ENCODE data around the gene PHF3.

The PHF3 gene

GRCh38 chr6:63740709-63741108, 105.1 kb downstream of the PHF3 start:
- Histone ChIP-seq H3F3A (ENCODE audit: low read depth) (no peaks in the 10 kb centered on the region), H3K9ac (ENCODE audit: low read depth, low read length, poor library complexity, severe bottlenecking) (no peak overlapping the region), H3K79me2 (ENCODE audit: insufficient read depth, low read length) (no peaks in the 10 kb centered on the region), H2AFZ (ENCODE audit: low read length) (no peak overlapping the region), H3K36me3 (ENCODE audit: insufficient read depth, low read length) (no peaks in the 10 kb centered on the region), H3K9me2 (replicated peaks; ENCODE audit: low read depth, low read length) (no peaks in the 10 kb centered on the region), H3K4me3 (ENCODE audit: low read length, poor library complexity, severe bottlenecking) (no peak overlapping the region), H3K9me3 (ENCODE audit: insufficient read depth, low read depth, low read length) (no peaks in the 10 kb centered on the region), H4K20me1 (ENCODE audit: insufficient read depth, low read length, poor library complexity, severe bottlenecking) (no peaks in the 10 kb centered on the region), H3K4me1 (ENCODE audit: insufficient read depth, low read length, poor library complexity, severe bottlenecking) (no peaks in the 10 kb centered on the region), H3K4me2 (ENCODE audit: low read depth, low read length, poor library complexity, severe bottlenecking) (no peak overlapping the region), H3K27me3 (ENCODE audit: insufficient read depth, low read length, poor library complexity, severe bottlenecking) (no peaks in the 10 kb centered on the region)
- no peak for TF ChIP-seq EZH2phosphoT487 (IDR thresholded peaks at IDR 0.05; ENCODE audit: borderline replicate concordance)
- TF ChIP-seq CTCF (conservative IDR thresholded peaks at IDR 0.05; ENCODE audit: low read length): no peak

- no peaks in the 10 kb centered on the region for H3F3A ChIP-seq (ENCODE audit: low read depth)
- H3K27me3 ChIP-seq (ENCODE audit: insufficient read depth, low read length, poor library complexity, severe bottlenecking): no peaks in the 10 kb centered on the region
- no peak overlapping the region for H3K9ac ChIP-seq (ENCODE audit: low read depth, low read length, poor library complexity, severe bottlenecking)
- no peaks in the 10 kb centered on the region for H3K79me2 ChIP-seq (ENCODE audit: insufficient read depth, low read length)
- H3K4me1 ChIP-seq (ENCODE audit: insufficient read depth, low read length, poor library complexity, severe bottlenecking): no peaks in the 10 kb centered on the region
- H3K9me3 ChIP-seq (ENCODE audit: insufficient read depth, low read depth, low read length): no peaks in the 10 kb centered on the region
- no peak overlapping the region for H3K4me3 ChIP-seq (ENCODE audit: low read length, poor library complexity, severe bottlenecking)
- no peak overlapping the region for H2AFZ ChIP-seq (ENCODE audit: low read length)
- no peaks in the 10 kb centered on the region for H3K36me3 ChIP-seq (ENCODE audit: insufficient read depth, low read length)
- H4K20me1 ChIP-seq (ENCODE audit: insufficient read depth, low read length, poor library complexity, severe bottlenecking): no peaks in the 10 kb centered on the region
- no peak overlapping the region for H3K4me2 ChIP-seq (ENCODE audit: low read depth, low read length, poor library complexity, severe bottlenecking)
- TF ChIP-seq CTCF (conservative IDR thresholded peaks at IDR 0.05; ENCODE audit: low read length) (no peak), EZH2phosphoT487 (IDR thresholded peaks at IDR 0.05; ENCODE audit: borderline replicate concordance) (no peak)
- no peaks in the 10 kb centered on the region for H3K9me2 ChIP-seq (replicated peaks; ENCODE audit: low read depth, low read length)
Observed at GRCh38 chr6:63742060-63742459, 106.5 kb downstream of the PHF3 start.

- H2AFZ ChIP-seq (ENCODE audit: low read length): no peak overlapping the region
- H3K9me3 ChIP-seq (ENCODE audit: insufficient read depth, low read depth, low read length): no peaks in the 10 kb centered on the region
Observed at GRCh38 chr6:63743691-63744090, 108.1 kb downstream of the PHF3 start.

More at GRCh38 chr6:63743691-63744090, 108.1 kb downstream of the PHF3 start:
- H3K27me3 ChIP-seq (ENCODE audit: insufficient read depth, low read length, poor library complexity, severe bottlenecking): no peaks in the 10 kb centered on the region
- no peak for TF ChIP-seq CTCF (conservative IDR thresholded peaks at IDR 0.05; ENCODE audit: low read length)
- TF ChIP-seq EZH2phosphoT487 (IDR thresholded peaks at IDR 0.05; ENCODE audit: borderline replicate concordance): no peak
- no peaks in the 10 kb centered on the region for H4K20me1 ChIP-seq (ENCODE audit: insufficient read depth, low read length, poor library complexity, severe bottlenecking)
- no peak overlapping the region for H3K4me2 ChIP-seq (ENCODE audit: low read depth, low read length, poor library complexity, severe bottlenecking)
- no peaks in the 10 kb centered on the region for H3K9me2 ChIP-seq (replicated peaks; ENCODE audit: low read depth, low read length)
- no peak overlapping the region for H3K9ac ChIP-seq (ENCODE audit: low read depth, low read length, poor library complexity, severe bottlenecking)
- H3K4me3 ChIP-seq (ENCODE audit: low read length, poor library complexity, severe bottlenecking): no peak overlapping the region
- no peaks in the 10 kb centered on the region for H3K36me3 ChIP-seq (ENCODE audit: insufficient read depth, low read length)
- no peaks in the 10 kb centered on the region for H3F3A ChIP-seq (ENCODE audit: low read depth)
- H3K4me1 ChIP-seq (ENCODE audit: insufficient read depth, low read length, poor library complexity, severe bottlenecking): no peaks in the 10 kb centered on the region
- H3K79me2 ChIP-seq (ENCODE audit: insufficient read depth, low read length): no peaks in the 10 kb centered on the region

All from Loucy (cell line).